Loucy (cell line): ENCODE data around the gene CMTM3.

ENCODE experiments used
- EZH2phosphoT487 ChIP-seq: fragments of 200-600 bp; IDR thresholded peaks from 2 replicates; pipeline ENCODE4 v1.6.1; 2018; ENCODE audit warnings: antibody characterized with exemption, mild to moderate bottlenecking, moderate library complexity, borderline replicate concordance
- TF ChIP-seq, protein P1 (sequence below): fragments of 200-600 bp; sonication (generic); conservative IDR thresholded peaks from 2 replicates; pipeline ENCODE4 v1.5.1; 2014; ENCODE audit warnings: mild to moderate bottlenecking, antibody characterized with exemption, low read length

DNA sequence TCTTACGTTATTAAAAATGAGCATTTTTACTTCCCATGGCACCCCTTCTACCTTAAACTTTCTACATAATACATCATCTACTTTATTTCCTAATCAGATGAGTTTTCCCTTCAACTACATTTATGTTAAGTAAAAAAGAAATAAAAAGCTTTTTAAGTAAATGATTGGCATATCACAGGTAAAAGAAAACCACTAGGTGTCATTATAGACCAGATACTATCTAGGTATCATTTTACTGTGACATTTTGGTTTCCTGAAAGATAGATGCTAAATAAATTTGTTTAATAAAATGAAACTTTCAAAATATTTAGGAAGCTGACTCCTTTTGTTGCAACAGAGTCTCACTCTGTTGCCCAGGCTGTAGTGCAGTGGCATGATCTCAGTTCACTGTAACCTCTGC lies 42.1 kb upstream of the CMTM3 start:
- TF ChIP-seq, protein P1, sequence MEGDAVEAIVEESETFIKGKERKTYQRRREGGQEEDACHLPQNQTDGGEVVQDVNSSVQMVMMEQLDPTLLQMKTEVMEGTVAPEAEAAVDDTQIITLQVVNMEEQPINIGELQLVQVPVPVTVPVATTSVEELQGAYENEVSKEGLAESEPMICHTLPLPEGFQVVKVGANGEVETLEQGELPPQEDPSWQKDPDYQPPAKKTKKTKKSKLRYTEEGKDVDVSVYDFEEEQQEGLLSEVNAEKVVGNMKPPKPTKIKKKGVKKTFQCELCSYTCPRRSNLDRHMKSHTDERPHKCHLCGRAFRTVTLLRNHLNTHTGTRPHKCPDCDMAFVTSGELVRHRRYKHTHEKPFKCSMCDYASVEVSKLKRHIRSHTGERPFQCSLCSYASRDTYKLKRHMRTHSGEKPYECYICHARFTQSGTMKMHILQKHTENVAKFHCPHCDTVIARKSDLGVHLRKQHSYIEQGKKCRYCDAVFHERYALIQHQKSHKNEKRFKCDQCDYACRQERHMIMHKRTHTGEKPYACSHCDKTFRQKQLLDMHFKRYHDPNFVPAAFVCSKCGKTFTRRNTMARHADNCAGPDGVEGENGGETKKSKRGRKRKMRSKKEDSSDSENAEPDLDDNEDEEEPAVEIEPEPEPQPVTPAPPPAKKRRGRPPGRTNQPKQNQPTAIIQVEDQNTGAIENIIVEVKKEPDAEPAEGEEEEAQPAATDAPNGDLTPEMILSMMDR: peak; percentile 42
- no peak for TF ChIP-seq EZH2phosphoT487
